HEK293 (cell line): ENCODE results near the gene CAND2.

Source experiments
- CTCF ChIA-PET: fragments of 350-600 bp; formaldehyde crosslinking; extraction: SDS; loops from one replicate; lab custom pipeline; 2021; ENCODE audit warnings: antibody characterized with exemption; lab: Yijun Ruan, JAX
- POLR2A ChIA-PET: fragments of 300-600 bp; formaldehyde crosslinking; extraction: SDS; loops from one replicate; lab custom pipeline; 2020; ENCODE audit warnings: antibody characterized with exemption, inconsistent platforms; lab: Yijun Ruan, JAX
- H3K27ac ChIP-seq: fragments of 200-500 bp; sonication (Bioruptor generic); 2 replicates; pipeline ENCODE4 v1.5.1; 2014; ENCODE audit warnings: low read depth, low read length, control low read depth, inconsistent platforms; ENCODE audit errors: extremely low read depth
- H3K36me3 ChIP-seq, 2 experiments: fragments of 200-500 bp in 1 of 2; sonication (Bioruptor generic) in 1 of 2; 1 replicate in 1 of 2; 2 replicates in 1 of 2; pipeline ENCODE4 v1.5.1; 2014 to 2017; ENCODE audit warnings: inconsistent platforms in 2 of 2, low read length in 2 of 2; ENCODE audit not compliant: control insufficient read depth in 2 of 2, insufficient read depth in 1 of 2
- H3K4me1 ChIP-seq: fragments of 200-500 bp; sonication (Bioruptor generic); 2 replicates; pipeline ENCODE4 v1.5.1; 2014; ENCODE audit warnings: mild to moderate bottlenecking, low read length, inconsistent platforms; ENCODE audit not compliant: control insufficient read depth, insufficient read depth
- H3K4me3 ChIP-seq: 2 replicates; pipeline ENCODE4 v1.5.1; 2011; ENCODE audit warnings: low read depth, mild to moderate bottlenecking, control low read depth, low read length, moderate library complexity
- H3K9me3 ChIP-seq: fragments of 200-500 bp; sonication (Bioruptor generic); 2 replicates; pipeline ENCODE4 v1.5.1; 2014; ENCODE audit warnings: low read depth, low read length, inconsistent platforms; ENCODE audit not compliant: control insufficient read depth, insufficient read depth
- GLIS1 ChIP-seq: fragments of 450-650 bp; formaldehyde crosslinking; IDR thresholded peaks from 2 replicates; pipeline ENCODE4 v1.5.1; 2016; ENCODE audit warnings: missing biosample characterization, missing genetic modification characterization
- GLIS2 ChIP-seq: fragments of 450-650 bp; formaldehyde crosslinking; IDR thresholded peaks from 2 replicates; pipeline ENCODE4 v1.5.1; 2016; ENCODE audit warnings: missing biosample characterization, missing genetic modification characterization
- HOXA7 ChIP-seq: sonication (generic); formaldehyde crosslinking; IDR thresholded peaks from 2 replicates; pipeline ENCODE4 v1.8.1; 2022; ENCODE audit warnings: missing genetic modification reagents, borderline replicate concordance
- PRDM1 ChIP-seq: fragments of 450-650 bp; formaldehyde crosslinking; IDR thresholded peaks from 2 replicates; pipeline ENCODE4; 2016; ENCODE audit warnings: missing biosample characterization, missing genetic modification characterization
- SP2 ChIP-seq: fragments of 450-650 bp; formaldehyde crosslinking; IDR thresholded peaks from 2 replicates; pipeline ENCODE4 v1.5.1; 2016; ENCODE audit warnings: missing biosample characterization, missing genetic modification characterization
- SP3 ChIP-seq: fragments of 450-650 bp; formaldehyde crosslinking; IDR thresholded peaks from 2 replicates; pipeline ENCODE4 v1.5.1; 2016; ENCODE audit warnings: missing biosample characterization, missing genetic modification characterization
- ZFP3 ChIP-seq: fragments of 450-650 bp; formaldehyde crosslinking; IDR thresholded peaks from 2 replicates; pipeline ENCODE4 v1.5.1; 2016; ENCODE audit warnings: low read depth, missing biosample characterization, missing genetic modification characterization
- ZIC2 ChIP-seq: fragments of 450-650 bp; formaldehyde crosslinking; IDR thresholded peaks from 2 replicates; pipeline ENCODE4 v1.5.1; 2016; ENCODE audit warnings: missing biosample characterization, missing genetic modification characterization
- ZNF138 ChIP-seq: fragments of 450-650 bp; formaldehyde crosslinking; IDR thresholded peaks from 2 replicates; pipeline ENCODE4 v1.5.1; 2016; ENCODE audit warnings: missing biosample characterization, missing genetic modification characterization, borderline replicate concordance
- ZNF16 ChIP-seq: fragments of 450-650 bp; formaldehyde crosslinking; IDR thresholded peaks from 2 replicates; pipeline ENCODE4 v1.5.1; 2016; ENCODE audit warnings: low read depth, missing biosample characterization, missing genetic modification characterization
- ZNF311 ChIP-seq: fragments of 450-650 bp; formaldehyde crosslinking; IDR thresholded peaks from 2 replicates; pipeline ENCODE4 v1.5.1; 2017; ENCODE audit warnings: missing biosample characterization, missing genetic modification characterization, borderline replicate concordance
- ZNF391 ChIP-seq: fragments of 450-650 bp; formaldehyde crosslinking; IDR thresholded peaks from 2 replicates; pipeline ENCODE4 v1.5.1; 2016; ENCODE audit warnings: low read depth, missing biosample characterization, missing genetic modification characterization, borderline replicate concordance
- ZNF76 ChIP-seq: fragments of 450-650 bp; formaldehyde crosslinking; IDR thresholded peaks from 2 replicates; pipeline ENCODE4; 2016; ENCODE audit warnings: low read depth, missing biosample characterization, missing genetic modification characterization, borderline replicate concordance
- TF ChIP-seq, protein P1 (sequence below): fragments of 450-650 bp; formaldehyde crosslinking; IDR thresholded peaks from 2 replicates; pipeline ENCODE4 v1.5.1; 2016; ENCODE audit warnings: missing biosample characterization, missing genetic modification characterization
- TF ChIP-seq, protein P2 (sequence below): fragments of 450-650 bp; formaldehyde crosslinking; IDR thresholded peaks from 2 replicates; pipeline ENCODE4 v1.5.1; 2017; ENCODE audit warnings: missing biosample characterization, missing genetic modification characterization
- TF ChIP-seq, protein P3 (sequence below): fragments of 450-650 bp; formaldehyde crosslinking; IDR thresholded peaks from 2 replicates; pipeline ENCODE4 v1.5.1; 2017; ENCODE audit warnings: missing biosample characterization, missing genetic modification characterization

Gene CAND2

DNA sequence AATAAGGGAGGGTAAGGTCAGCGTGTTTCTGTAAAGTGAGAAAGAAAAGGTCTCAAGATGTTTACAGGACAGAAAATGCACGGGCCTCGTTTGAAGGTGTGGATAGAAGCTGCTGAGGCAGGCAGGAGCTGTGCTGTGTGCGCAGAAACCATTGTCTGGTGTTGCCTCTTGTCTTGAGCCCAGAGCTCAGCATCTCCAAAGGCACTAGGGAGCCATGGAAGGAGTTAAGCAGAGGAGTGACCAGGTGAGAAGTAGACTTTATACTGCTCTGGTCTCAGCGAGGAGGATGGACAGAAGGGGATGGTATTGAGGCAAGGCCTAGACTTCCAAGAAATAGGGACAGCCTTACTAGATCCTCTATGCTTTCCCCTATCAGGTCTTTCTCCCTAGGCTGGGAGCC, 13.0 kb downstream of the CAND2 start:
- ChIA-PET POLR2A (interaction anchor here (1.9 kb wide), 1 partner anchor 13 kb away, joined by 4 read pairs; the partner anchor contains the start of gene CAND2), CTCF (interaction anchor here (1.6 kb wide), 1 partner anchor 82 kb away, joined by 5 read pairs; no protein-coding TSS in a partner anchor)
- H3K4me3 ChIP-seq: no peak overlapping the region
- no peaks in the 10 kb centered on the region for H3K9me3 ChIP-seq
- H3K27ac ChIP-seq: no peak overlapping the region
- no peaks in the 10 kb centered on the region for H3K4me1 ChIP-seq
- TF ChIP-seq PRDM1 (tag by site-specific recombination) (0 out of 2 replicates have a peak, but pooled peaks have one; percentile 31), ZNF16 (tag by site-specific recombination) (peak; percentile 76)
- TF ChIP-seq, protein P1, sequence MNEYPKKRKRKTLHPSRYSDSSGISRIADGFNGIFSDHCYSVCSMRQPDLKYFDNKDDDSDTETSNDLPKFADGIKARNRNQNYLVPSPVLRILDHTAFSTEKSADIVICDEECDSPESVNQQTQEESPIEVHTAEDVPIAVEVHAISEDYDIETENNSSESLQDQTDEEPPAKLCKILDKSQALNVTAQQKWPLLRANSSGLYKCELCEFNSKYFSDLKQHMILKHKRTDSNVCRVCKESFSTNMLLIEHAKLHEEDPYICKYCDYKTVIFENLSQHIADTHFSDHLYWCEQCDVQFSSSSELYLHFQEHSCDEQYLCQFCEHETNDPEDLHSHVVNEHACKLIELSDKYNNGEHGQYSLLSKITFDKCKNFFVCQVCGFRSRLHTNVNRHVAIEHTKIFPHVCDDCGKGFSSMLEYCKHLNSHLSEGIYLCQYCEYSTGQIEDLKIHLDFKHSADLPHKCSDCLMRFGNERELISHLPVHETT (tag by site-specific recombination): no peak
- peaks cover 5 to 69% of the 10 kb centered on the region in 2 experiments; a peak in 2 of 3 replicates for H3K36me3 ChIP-seq

DNA sequence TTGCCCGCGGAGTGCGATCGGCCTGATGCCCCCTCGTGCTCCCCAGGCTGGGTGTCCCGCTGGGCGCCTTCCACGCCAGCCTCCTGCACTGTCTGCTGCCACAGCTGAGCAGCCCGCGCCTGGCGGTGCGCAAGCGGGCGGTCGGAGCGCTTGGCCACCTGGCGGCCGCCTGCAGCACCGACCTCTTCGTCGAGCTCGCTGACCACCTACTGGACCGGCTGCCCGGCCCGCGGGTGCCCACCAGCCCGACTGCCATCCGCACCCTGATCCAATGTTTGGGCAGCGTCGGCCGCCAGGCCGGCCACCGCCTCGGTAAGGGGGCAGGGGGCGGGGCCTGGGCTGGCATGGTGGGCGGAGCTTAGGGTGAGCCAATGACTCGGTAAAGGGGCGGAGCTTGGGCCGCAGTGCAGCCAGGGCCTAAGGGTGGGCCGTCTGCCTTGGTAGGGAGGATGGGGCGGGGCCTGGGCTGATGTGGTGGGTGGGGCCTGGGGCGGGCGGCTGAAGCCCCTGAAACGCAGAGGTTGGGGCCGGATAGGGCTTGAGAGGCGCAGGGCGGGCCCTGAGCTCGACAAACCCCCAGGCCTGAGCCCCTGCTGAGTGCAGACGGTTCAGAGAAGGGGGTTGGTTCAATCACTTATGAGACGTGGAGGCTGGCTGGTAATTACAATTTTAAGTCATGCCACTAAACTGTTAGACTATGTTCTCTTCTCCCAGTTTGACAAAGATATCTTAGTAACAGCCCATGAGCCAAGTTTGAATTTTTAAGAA, 13.7 kb downstream of the CAND2 start:
- H3K27ac ChIP-seq: no peak overlapping the region
- peak; percentile 41; the same call in 1 of the 2 replicates for TF ChIP-seq SP3 (tag by site-specific recombination)
- TF ChIP-seq SP2 (tag by site-specific recombination): peak; percentile 31; the same call in 1 of the 2 replicates
- no peak for TF ChIP-seq HOXA7 (CRISPR knock-in tag)
- H3K36me3 ChIP-seq: peaks cover 4 to 70% of the 10 kb centered on the region in 2 experiments; a peak in 2 of 3 replicates
- ChIA-PET CTCF (interaction anchor here (0.5 to 1.6 kb wide), 2 partner anchors 14 to 82 kb away, joined by 3 to 5 read pairs; no protein-coding TSS in a partner anchor), POLR2A (no interaction called here)
- no peaks in the 10 kb centered on the region for H3K9me3 ChIP-seq
- H3K4me3 ChIP-seq: no peak overlapping the region
- H3K4me1 ChIP-seq: no peaks in the 10 kb centered on the region

DNA sequence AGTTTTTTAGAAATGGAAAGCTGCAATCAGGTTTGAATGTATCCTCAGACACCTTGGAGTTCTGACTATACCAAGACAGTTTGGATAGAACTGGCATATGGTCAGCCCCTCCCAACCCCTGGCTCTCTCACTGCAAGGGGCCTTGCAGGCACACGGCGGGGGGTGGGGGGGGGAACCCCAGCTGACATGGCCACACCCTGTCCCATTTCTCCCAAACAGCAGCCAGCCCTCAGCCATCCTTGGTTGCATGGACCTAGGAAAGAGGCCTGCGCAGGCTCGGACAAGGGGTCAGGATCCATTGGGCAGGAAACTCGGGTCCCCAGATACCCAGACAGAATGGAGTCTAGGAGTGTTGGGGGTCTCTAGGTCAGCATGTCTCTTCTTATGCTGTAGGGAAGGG, 14.5 kb downstream of the CAND2 start:
- H3K9me3 ChIP-seq: no peaks in the 10 kb centered on the region
- peaks cover 0 to 73% of the 10 kb centered on the region in 2 experiments; a peak in 2 of 3 replicates for H3K36me3 ChIP-seq
- TF ChIP-seq GLIS2 (tag by site-specific recombination): peak; percentile 60
- TF ChIP-seq ZIC2 (tag by site-specific recombination): peak; percentile 48
- no peak for TF ChIP-seq HOXA7 (CRISPR knock-in tag)
- TF ChIP-seq GLIS1 (tag by site-specific recombination): peak; percentile 90
- TF ChIP-seq, all 188 proteins: peak for 3
- Histone ChIP-seq H3K27ac (no peak overlapping the region), H3K4me3 (no peak overlapping the region), H3K4me1 (no peaks in the 10 kb centered on the region)
- POLR2A ChIA-PET: interaction anchor here (0.9 kb wide), 1 partner anchor 8 kb away, joined by 7 read pairs; no protein-coding TSS in a partner anchor
- CTCF ChIA-PET: interaction anchor here (0.5 kb wide), 1 partner anchor 13 kb away, joined by 3 read pairs; no protein-coding TSS in a partner anchor

DNA sequence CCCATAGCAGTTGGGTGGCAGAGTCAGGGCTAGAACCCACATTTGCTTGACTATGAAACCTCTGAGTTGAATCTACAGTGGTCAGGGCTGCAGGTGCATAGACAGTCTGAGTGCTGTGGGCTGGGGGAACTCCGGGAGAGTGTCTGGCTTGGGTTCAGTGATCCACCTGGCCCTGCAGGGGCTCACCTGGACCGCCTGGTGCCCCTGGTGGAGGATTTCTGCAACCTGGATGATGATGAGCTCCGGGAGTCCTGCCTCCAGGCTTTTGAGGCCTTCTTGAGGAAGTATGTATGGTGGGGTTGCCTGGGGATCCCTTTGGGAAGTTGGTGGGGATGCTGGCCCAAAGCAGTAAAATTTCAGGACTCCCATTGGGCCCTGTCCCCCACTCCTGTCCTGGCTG, 16.3 kb downstream of the CAND2 start:
- no peak overlapping the region for H3K27ac ChIP-seq
- TF ChIP-seq ZNF311 (no peak), ZNF76 (no peak), ZFP3 (tag by site-specific recombination) (no peak), ZNF391 (no peak), ZNF138 (no peak)
- TF ChIP-seq, protein P2, sequence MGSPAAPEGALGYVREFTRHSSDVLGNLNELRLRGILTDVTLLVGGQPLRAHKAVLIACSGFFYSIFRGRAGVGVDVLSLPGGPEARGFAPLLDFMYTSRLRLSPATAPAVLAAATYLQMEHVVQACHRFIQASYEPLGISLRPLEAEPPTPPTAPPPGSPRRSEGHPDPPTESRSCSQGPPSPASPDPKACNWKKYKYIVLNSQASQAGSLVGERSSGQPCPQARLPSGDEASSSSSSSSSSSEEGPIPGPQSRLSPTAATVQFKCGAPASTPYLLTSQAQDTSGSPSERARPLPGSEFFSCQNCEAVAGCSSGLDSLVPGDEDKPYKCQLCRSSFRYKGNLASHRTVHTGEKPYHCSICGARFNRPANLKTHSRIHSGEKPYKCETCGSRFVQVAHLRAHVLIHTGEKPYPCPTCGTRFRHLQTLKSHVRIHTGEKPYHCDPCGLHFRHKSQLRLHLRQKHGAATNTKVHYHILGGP (tag by site-specific recombination): no peak
- TF ChIP-seq, protein P3, sequence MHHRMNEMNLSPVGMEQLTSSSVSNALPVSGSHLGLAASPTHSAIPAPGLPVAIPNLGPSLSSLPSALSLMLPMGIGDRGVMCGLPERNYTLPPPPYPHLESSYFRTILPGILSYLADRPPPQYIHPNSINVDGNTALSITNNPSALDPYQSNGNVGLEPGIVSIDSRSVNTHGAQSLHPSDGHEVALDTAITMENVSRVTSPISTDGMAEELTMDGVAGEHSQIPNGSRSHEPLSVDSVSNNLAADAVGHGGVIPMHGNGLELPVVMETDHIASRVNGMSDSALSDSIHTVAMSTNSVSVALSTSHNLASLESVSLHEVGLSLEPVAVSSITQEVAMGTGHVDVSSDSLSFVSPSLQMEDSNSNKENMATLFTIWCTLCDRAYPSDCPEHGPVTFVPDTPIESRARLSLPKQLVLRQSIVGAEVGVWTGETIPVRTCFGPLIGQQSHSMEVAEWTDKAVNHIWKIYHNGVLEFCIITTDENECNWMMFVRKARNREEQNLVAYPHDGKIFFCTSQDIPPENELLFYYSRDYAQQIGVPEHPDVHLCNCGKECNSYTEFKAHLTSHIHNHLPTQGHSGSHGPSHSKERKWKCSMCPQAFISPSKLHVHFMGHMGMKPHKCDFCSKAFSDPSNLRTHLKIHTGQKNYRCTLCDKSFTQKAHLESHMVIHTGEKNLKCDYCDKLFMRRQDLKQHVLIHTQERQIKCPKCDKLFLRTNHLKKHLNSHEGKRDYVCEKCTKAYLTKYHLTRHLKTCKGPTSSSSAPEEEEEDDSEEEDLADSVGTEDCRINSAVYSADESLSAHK: no peak
- H3K4me1 ChIP-seq: no peaks in the 10 kb centered on the region
- no peak overlapping the region for H3K4me3 ChIP-seq
- peaks cover 0 to 73% of the 10 kb centered on the region in 2 experiments; a peak in 2 of 3 replicates for H3K36me3 ChIP-seq
- H3K9me3 ChIP-seq: no peaks in the 10 kb centered on the region
- POLR2A ChIA-PET: no interaction called here
- CTCF ChIA-PET: no interaction called here
